HepG2 (cell line): ENCODE data around the gene RNGTT.

Experiments
- CTCF ChIP-seq: sonication (generic); formaldehyde crosslinking; IDR thresholded peaks from 2 replicates; pipeline ENCODE4 v1.5.0; 2020; ENCODE audit warnings: mild to moderate bottlenecking, missing genetic modification reagents, moderate library complexity
- HIC2 ChIP-seq: sonication (generic); formaldehyde crosslinking; IDR thresholded peaks from 2 replicates; pipeline ENCODE4 v1.9.0; 2022; ENCODE audit warnings: low read depth, missing genetic modification reagents
- HNF1A ChIP-seq, 2 experiments: sonication (generic) in 1 of 2; formaldehyde crosslinking in 1 of 2; IDR thresholded peaks; 2 replicates each; pipeline versions ENCODE4 v1.4.0 to v1.6.1; 2016 to 2020; ENCODE audit warnings: borderline replicate concordance in 1 of 2, low read depth in 1 of 2, mild to moderate bottlenecking in 1 of 2, missing genetic modification reagents in 1 of 2
- NBN ChIP-seq: fragments of 450-650 bp; conservative IDR thresholded peaks from 2 replicates; pipeline ENCODE4 v1.6.1; 2017
- ZNF274 ChIP-seq: sonication (generic); formaldehyde crosslinking; IDR thresholded peaks from 2 replicates; pipeline ENCODE4 v1.5.1; 2020; ENCODE audit warnings: mild to moderate bottlenecking, missing genetic modification reagents

GRCh38 chr6:88881451-88881850 is 82.0 kb downstream of the RNGTT start:
- TF ChIP-seq HNF1A (IDR thresholded peaks at IDR 0.05; ENCODE audit: low read depth) (no peak), HNF1A (CRISPR knock-in tag; IDR thresholded peaks at IDR 0.05; ENCODE audit: borderline replicate concordance) (no peak), NBN (no peak), ZNF274 (CRISPR knock-in tag) (no peak), HIC2 (CRISPR knock-in tag) (no peak), CTCF (CRISPR knock-in tag) (no peak)
